Measurements from ENCODE around the gene GPC5.
"Not testable (repeated sequence)": the region's sequence is repeated elsewhere in the genome, so short reads cannot be mapped to it uniquely, and the experiment has no call there.

Gene GPC5

GRCh38 chr13:92821324-92821723 lies 1422.9 kb downstream of the GPC5 start:
- FAIRE-seq: no peak

DNA sequence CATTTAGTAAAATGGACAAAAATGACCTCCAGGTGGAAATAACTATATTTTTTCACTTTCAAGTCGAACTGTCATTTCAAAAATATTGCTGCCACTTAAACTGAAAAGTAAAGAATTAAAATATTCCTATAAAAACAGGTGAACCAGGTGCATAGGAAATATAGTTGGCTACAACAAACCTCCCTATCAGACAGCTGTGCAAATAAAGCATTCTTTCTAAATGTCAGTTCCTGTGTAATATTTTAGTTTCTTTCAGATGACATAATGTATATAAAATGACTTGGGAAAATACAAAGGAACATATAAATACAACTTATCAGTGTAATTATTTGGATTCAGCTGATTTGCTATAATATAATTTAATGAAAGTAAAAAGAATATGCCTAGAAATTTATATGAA lies 1424.6 kb downstream of the GPC5 start:
- FAIRE-seq: no peak

DNA sequence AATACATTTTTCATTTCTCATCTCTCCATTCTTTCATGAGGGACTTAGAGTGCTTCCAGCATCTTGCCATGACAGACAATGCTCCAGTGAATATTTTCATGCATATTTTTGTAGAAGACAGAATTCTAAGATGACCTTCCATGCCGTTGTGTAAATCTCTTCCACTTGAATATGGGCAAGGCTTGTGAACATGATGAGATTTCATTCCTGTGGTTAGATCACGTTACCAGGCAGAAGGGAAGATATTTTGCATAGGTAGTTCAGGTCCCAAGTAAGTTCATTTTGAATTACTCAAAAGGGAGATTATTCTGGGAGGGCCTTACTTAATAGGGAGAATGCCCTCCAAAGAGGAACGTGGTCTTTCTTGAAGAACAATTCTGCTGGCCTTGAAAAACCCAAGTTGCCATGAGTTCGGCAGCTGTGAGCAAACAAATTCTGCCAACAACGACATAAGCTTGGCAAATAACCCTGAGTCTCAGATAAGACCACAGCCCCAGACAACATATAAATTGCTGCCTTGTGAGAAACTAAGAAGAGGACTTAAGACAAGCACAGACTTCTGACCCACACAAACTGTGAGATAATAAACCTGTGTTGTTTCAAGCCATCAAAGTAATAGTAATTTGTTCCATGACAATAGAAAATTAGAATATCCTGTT lies 1427.6 kb downstream of the GPC5 start:
- no peak for FAIRE-seq

- no peak for FAIRE-seq
Observed at GRCh38 chr13:92827503-92827902, 1429.1 kb downstream of the GPC5 start.

GRCh38 chr13:92829930-92830329 lies 1431.5 kb downstream of the GPC5 start:
- FAIRE-seq: no peak

DNA sequence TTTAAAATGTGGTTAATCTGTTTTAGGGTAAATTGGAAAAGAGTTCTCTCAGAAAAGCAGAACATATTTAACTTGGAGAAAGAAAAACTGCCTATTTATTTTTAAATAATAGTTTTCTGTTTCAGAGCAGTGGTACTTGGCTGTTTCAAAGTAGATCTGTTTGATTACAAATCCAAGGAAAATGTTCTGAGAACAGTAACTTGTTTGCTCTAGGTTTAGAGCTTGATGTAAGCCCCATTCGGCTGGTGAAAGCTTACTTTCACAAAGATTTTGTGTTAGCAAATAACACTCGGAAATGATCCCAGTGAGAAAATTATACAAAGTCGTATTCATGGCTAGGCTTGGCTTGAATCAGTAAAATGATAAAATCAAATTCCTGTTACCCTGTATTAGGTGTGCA lies 1432.4 kb downstream of the GPC5 start:
- no peak for FAIRE-seq

DNA sequence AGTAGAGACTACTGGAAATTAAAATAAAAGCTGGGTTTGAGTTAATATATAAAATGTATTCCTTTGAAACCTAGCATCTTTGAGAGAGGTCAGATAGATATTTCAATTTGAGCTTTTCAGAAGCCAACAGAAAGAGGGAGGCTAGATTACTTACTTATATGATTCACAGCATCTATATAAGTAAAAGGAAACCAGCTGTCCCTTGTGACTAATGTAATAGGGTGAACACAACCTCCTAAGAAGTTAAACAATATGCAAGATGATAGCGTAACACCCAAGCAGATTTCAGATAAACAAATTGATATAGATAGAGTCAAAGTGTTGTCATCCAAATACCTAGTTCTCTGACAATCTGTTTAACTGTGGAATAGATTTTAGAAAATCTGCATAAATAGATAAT lies 1434.7 kb downstream of the GPC5 start:
- FAIRE-seq: no peak

GRCh38 chr13:92836171-92836570 lies 1437.8 kb downstream of the GPC5 start:
- FAIRE-seq: peak; percentile 23

GRCh38 chr13:92838786-92839185 lies 1440.4 kb downstream of the GPC5 start:
- no peak for FAIRE-seq

GRCh38 chr13:92842145-92842544 lies 1443.7 kb downstream of the GPC5 start:
- FAIRE-seq: no peak

DNA sequence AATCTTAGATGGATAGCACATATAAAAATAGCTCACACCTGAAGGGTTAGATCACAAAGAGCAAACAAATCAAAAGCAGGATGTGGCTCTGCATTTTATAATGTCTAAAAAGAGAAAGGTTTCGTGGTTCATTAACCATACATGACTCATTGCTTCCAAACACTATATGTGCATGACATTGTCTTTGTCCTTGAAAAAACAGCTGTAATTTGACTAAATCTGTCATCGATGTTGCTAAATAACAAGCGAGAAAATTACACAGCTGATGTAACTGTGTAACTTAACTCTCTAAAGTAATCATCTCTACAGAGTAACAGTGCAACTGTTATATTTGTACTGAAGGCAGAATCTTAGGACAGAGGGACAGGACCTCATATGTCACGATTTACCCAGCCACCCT lies 1445.1 kb downstream of the GPC5 start:
- FAIRE-seq: no peak

DNA sequence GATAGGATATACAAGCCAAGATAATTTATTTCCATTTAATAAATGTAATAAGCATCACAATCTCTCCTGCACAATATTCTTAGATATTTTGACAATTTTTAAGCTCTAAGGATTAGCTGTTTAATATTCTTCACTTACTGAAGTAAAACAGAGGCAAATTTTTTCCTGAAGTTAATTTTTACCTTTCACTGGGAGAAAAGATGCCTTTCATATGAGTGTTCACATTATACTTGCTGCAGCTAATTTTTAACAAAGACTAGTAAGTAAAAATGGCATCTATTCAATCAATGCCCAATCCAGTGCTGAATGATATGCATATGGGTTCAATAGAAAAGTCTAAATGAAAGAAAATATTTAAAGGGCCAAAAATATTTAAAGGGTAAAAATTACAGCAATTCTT lies 1451.0 kb downstream of the GPC5 start:
- FAIRE-seq: no peak

DNA sequence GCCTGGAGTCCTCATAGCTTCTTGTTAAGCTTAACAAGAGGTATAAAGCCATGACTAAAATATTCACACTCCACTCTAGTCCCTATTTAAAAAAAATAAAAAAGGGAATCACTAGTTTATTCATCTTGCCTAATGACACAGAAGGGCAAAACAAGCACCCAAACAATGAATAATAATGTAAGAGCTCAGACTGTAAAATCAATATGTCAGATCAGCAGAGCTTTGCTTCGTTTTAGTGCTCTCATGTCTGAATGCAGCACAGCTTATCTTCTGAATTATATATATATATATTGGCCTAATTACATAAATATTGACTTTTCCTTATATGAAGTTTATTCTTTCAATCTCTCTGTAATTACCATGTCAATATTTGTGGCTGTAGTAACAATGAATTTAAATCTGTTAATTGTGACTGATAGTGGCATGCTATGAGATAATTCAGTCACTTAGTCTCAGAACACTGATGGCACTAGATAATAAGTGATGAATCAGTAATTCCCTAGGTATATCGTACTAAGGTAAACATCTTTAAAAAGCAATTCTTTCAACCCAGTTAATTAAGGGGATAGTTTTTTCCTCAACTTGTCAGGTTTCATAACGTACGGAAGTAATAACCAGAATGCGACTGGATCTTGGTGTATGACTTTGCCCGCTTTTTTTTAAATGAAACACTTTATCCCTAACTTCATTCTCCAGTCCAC lies 1466.3 kb downstream of the GPC5 start:
- FAIRE-seq: no peak

DNA sequence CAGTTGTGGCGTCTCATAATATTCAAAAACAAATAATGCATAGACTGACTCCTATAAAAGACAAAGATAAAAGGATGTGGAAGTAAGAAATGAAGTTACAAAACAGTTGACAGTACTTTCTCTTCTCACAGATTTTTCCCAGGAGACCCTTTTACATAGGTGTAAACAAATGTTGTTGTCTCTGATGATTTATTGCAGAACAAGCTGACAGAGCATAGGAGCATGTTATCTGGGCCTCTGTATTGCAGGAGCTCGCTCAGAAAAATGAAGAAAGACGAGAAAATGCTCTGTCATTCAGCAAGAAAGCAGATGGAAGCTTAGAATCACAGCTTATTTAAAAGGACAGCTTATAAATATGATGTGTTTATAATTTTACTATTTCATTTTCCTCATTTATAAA lies 1474.6 kb downstream of the GPC5 start:
- no peak for FAIRE-seq

DNA sequence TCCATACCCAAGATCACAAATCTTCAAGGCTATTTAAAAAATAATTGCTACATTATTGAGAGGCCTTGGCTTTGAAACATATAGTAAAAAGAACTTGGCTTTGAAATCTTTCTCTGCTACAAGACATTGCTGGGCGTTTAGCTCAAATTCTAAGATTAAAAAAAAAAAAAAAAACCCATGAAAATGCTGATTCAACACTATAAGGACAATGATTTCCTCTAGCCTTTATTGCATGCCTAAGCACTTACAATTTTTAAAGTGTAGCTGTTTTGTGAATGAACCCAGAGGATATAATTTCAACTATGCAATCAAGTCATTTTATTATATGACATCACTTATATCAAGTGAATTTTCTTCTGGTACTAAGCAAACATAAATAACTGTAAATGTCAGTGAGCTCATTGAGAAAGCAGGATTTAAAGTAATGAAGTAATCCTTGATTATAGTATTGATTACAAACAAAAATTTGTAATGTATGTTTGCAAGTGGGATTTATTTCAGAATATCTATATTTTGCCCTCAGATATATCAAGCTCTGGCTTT lies 1488.2 kb downstream of the GPC5 start:
- no peak for FAIRE-seq

- no peak for FAIRE-seq
Observed at GRCh38 chr13:92894447-92894846, 1496.0 kb downstream of the GPC5 start.

DNA sequence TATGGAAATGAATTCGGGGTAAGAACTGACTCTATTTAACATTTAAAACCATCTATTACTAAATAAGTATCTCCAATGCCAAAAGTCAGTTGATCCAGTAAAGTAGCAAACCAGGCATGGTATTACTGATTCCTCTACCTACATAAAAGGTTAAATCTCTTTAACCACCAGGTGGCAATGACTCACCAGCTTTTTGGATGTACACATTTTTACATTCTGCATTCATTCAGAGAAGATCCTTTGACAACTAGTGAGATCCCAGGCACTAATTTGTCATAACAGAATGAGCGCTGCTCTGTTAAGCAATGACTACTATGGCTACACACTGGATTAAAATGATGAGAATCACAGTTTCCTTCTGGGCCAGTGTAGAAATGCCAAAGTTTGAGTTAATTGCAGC lies 1498.4 kb downstream of the GPC5 start:
- FAIRE-seq: peak; percentile 67

DNA sequence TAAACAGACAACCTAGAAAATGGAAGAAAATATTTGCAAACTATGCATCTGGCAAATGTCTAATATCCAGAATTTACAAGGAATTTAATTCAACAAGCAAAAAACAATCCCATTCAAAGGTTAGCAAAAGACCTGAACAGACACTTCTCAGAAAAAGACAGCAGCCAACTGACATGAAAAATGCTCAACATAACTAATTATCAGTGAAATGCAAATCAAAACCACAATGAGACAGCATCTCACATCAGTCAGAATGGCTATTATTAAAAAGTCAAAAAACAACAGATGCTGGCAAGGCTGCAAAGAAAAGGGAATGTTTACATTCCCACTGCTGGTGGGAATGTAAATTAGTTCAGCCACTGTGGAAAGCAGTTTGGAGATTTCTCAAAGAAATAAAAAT lies 1500.5 kb downstream of the GPC5 start:
- FAIRE-seq: not testable (repeated sequence)

GRCh38 chr13:92900446-92900845 lies 1502.0 kb downstream of the GPC5 start:
- FAIRE-seq: no peak

- no peak for FAIRE-seq
Observed at GRCh38 chr13:92901739-92902138, 1503.3 kb downstream of the GPC5 start.

- no peak for FAIRE-seq
Observed at GRCh38 chr13:92912629-92913028, 1514.2 kb downstream of the GPC5 start.

DNA sequence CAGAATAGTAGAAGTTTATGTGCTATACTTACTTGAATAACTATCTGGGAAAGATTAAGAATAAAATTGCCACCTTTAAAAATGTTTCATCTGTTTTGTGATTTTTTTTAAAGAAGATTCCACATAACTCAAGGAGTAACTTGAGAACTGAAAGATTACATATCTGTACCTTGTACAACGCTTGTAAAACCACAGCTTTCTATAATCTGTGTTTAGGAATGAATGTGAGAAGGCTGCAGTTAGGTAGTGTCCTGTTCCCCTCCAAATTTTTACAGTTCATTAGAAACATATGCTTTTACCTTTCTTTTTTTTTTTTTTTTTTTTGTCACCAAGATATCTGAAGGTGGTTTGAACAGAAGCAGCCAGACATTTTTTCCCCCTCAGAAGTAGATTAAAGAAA lies 1515.4 kb downstream of the GPC5 start:
- FAIRE-seq: no peak
